CD14-positive monocyte (primary cell): ENCODE results near the gene OR1F1. TPM values are rescaled to one million over a fixed set of nuclear protein-coding genes. Genes with fewer than 3 reads are reported as not detected.
"Not testable (repeated sequence)": the region's sequence is repeated elsewhere in the genome, so short reads cannot be mapped to it uniquely, and the experiment has no call there.

ENCODE experiments used
- DNase-seq, 3 donors: peaks; one replicate each; pipeline ENCODE4 v3.0.0-alpha.2; 2011 to 2022
- H2AFZ ChIP-seq: 2 replicates; pipeline ENCODE4 v1.6.0; 2012; ENCODE audit warnings: mild to moderate bottlenecking, low read depth, low read length, inconsistent platforms; ENCODE audit not compliant: insufficient read depth, poor library complexity, severe bottlenecking
- H3K27ac ChIP-seq, 2 donors: 1 replicate in 1 of 2; 2 replicates in 1 of 2; pipeline ENCODE4 v1.5.1; 2012 to 2013; ENCODE audit warnings: low read length in 2 of 2, control low read depth in 1 of 2, inconsistent platforms in 1 of 2, low read depth in 1 of 2, mild to moderate bottlenecking in 1 of 2
- H3K27me3 ChIP-seq, 2 donors: one replicate each; pipeline versions ENCODE4 v1.6.0 to v1.6.1; 2011 to 2013; ENCODE audit warnings: low read length in 2 of 2; ENCODE audit not compliant: control insufficient read depth in 2 of 2, insufficient read depth in 2 of 2
- H3K36me3 ChIP-seq, 2 donors: replicated peaks in 1 of 2; 1 replicate in 1 of 2; 2 replicates in 1 of 2; pipeline versions ENCODE4 v1.5.1 to v1.6.1; 2012 to 2013; ENCODE audit warnings: low read length in 2 of 2, control low read depth in 1 of 2, inconsistent platforms in 1 of 2, mild to moderate bottlenecking in 1 of 2; ENCODE audit not compliant: insufficient read depth in 2 of 2, control insufficient read depth in 1 of 2
- H3K4me1 ChIP-seq, 2 donors: 1 replicate in 1 of 2; 2 replicates in 1 of 2; pipeline versions ENCODE4 v1.5.1 to v1.6.1; 2012 to 2013; ENCODE audit warnings: low read length in 2 of 2, control low read depth in 1 of 2, inconsistent platforms in 1 of 2, mild to moderate bottlenecking in 1 of 2, moderate library complexity in 1 of 2; ENCODE audit not compliant: insufficient read depth in 2 of 2, control insufficient read depth in 1 of 2
- H3K4me2 ChIP-seq: replicated peaks from 2 replicates; pipeline ENCODE3; 2012; ENCODE audit warnings: low read length, moderate library complexity, mild to moderate bottlenecking; ENCODE audit not compliant: poor library complexity, severe bottlenecking; ENCODE audit errors: extremely low read depth
- H3K4me3 ChIP-seq, 3 experiments: fragments of 200-600 bp in 1 of 3; sonication (generic) in 1 of 3; replicated peaks in 1 of 3; 1 replicate in 2 of 3; 2 replicates in 1 of 3; pipeline ENCODE4 v1.5.1; 2011 to 2013; ENCODE audit warnings: low read length in 3 of 3, mild to moderate bottlenecking in 3 of 3, control low read depth in 2 of 3, low read depth in 2 of 3, inconsistent platforms in 1 of 3, moderate library complexity in 1 of 3
- H3K79me2 ChIP-seq: 2 replicates; pipeline ENCODE4 v1.6.0; 2012; ENCODE audit warnings: mild to moderate bottlenecking, control low read depth, inconsistent platforms, low read length, moderate library complexity; ENCODE audit not compliant: insufficient read depth
- H3K9ac ChIP-seq: 2 replicates; pipeline ENCODE4 v1.6.0; 2017; ENCODE audit warnings: low read length, mild to moderate bottlenecking; ENCODE audit not compliant: insufficient read depth, poor library complexity, severe bottlenecking
- H3K9me3 ChIP-seq, 2 donors: replicated peaks in 1 of 2; 1 replicate in 1 of 2; 2 replicates in 1 of 2; pipeline versions ENCODE4 v1.5.1 to v1.6.1; 2012 to 2013; ENCODE audit warnings: low read length in 2 of 2, control low read depth in 1 of 2; ENCODE audit not compliant: control insufficient read depth in 1 of 2, insufficient read depth in 1 of 2
- H4K20me1 ChIP-seq: 2 replicates; pipeline ENCODE4 v1.6.0; 2012; ENCODE audit warnings: mild to moderate bottlenecking, low read length, control low read depth, moderate library complexity; ENCODE audit not compliant: insufficient read depth
- H3K27ac Mint-ChIP-seq, 7 donors: one replicate each; pipeline ENCODE4 v1.8.0; 2020; ENCODE audit warnings: mild to moderate bottlenecking in 7 of 7, mixed read lengths in 7 of 7, moderate library complexity in 6 of 7, inconsistent platforms in 2 of 7
- H3K27me3 Mint-ChIP-seq, 3 donors: one replicate each; pipeline ENCODE4 v1.8.0; 2021 to 2022; ENCODE audit warnings: low read depth in 3 of 3, mild to moderate bottlenecking in 3 of 3, mixed read lengths in 3 of 3, moderate library complexity in 3 of 3, inconsistent platforms in 1 of 3
- H3K36me3 Mint-ChIP-seq, 2 donors: one replicate each; pipeline ENCODE4 v1.8.0; 2020; ENCODE audit warnings: mixed read lengths in 2 of 2, inconsistent platforms in 1 of 2, mild to moderate bottlenecking in 1 of 2
- H3K4me1 Mint-ChIP-seq: one replicate; pipeline ENCODE4 v1.8.0; 2020; ENCODE audit warnings: mild to moderate bottlenecking, mixed read lengths
- H3K4me3 Mint-ChIP-seq, 2 donors: one replicate each; pipeline ENCODE4 v1.8.0; 2020; ENCODE audit warnings: mild to moderate bottlenecking in 2 of 2, mixed read lengths in 2 of 2, moderate library complexity in 1 of 2
- H3K9me3 Mint-ChIP-seq, 7 donors: one replicate each; pipeline ENCODE4 v1.8.0; 2020 to 2022; ENCODE audit warnings: mixed read lengths in 7 of 7, mild to moderate bottlenecking in 6 of 7, moderate library complexity in 6 of 7, inconsistent platforms in 2 of 7
- whole genome bisulfite sequencing: methylation state at CpG from one replicate; pipeline ENCODE4 v1.1.5; 2013; ENCODE audit warnings: missing lambda C conversion rate; ENCODE audit not compliant: insufficient coverage; 5-methylcytosine and 5-hydroxymethylcytosine counted together
- intact Hi-C, 2 donors: fragments of 100-400 bp; cut with micrococcal nuclease; formaldehyde crosslinking; loops; one replicate each; pipeline versions ENCODE4 v1.15.0 to v1.15.1; 2023
- polyA plus RNA-seq, 3 donors: library from polyadenylated mRNA; depleted of rRNA in 1 of 3; unstranded in 2 of 3; stranded (reverse) in 1 of 3; fragments of 300-500 nt in 2 of 3; fragments of >200 nt in 1 of 3; fragmentation: Illumina TruSeq in 2 of 3; gene quantifications; 1 replicate in 2 of 3; 2 replicates in 1 of 3; pipeline ENCODE4 v1.2.3, GENCODE V29; 2012 to 2021
- TF ChIP-seq, protein P1 (sequence below): fragments of 200-600 bp; IDR thresholded peaks from one replicate; pipeline ENCODE4 v1.8.0; 2022; ENCODE audit warnings: antibody characterized with exemption, mild to moderate bottlenecking

Gene OR1F1
- polyA plus RNA-seq, 3 donors, result not detected

DNA sequence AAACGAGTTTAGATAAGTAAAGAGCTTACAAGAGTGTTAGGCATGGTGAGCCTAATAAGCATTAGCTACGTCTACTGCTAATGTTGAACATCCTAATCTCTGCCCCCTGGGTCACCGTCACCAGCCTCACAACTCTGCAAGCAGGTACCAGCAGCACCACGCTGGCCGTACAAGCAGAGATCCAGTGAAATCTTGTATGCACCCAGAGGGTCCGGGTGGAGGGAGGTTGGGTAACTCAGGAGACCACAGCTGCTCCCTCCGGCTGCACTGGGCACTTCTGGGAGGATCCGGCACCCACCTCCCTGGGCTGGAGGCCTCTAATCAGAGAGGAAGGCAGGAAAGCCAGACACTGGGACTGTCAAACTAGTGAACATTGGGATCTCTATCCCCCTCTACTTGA lies 8.4 kb upstream of the OR1F1 start:
- Mint-ChIP-seq H3K4me1 (peaks cover 21% of the 10 kb centered on the region), H3K9me3 (peaks cover 6 to 54% (median 41%) of the 10 kb centered on the region in 7 donors), H3K4me3 (peak overlapping the region in 1 of 2 donors; percentile 72), H3K27ac (no peak overlapping the region), H3K36me3 (peaks cover 8 to 16% of the 10 kb centered on the region in 2 donors), H3K27me3 (peaks cover 98 to 100% (median 100%) of the 10 kb centered on the region in 3 donors)
- Histone ChIP-seq H3K9ac (no peak overlapping the region), H3K9me3 (peaks cover 5 to 47% of the 10 kb centered on the region in 2 donors), H3K36me3 (no peaks in the 10 kb centered on the region), H3K4me2 (no peak overlapping the region), H2AFZ (no peak overlapping the region), H4K20me1 (no peaks in the 10 kb centered on the region), H3K4me3 (no peak overlapping the region), H3K79me2 (no peaks in the 10 kb centered on the region), H3K27ac (no peak overlapping the region), H3K4me1 (peaks cover 12 to 16% of the 10 kb centered on the region in 2 donors), H3K27me3 (peaks cover 65 to 96% of the 10 kb centered on the region in 2 donors)
- intact Hi-C loops, result no loop called here
- TF ChIP-seq, protein P1, sequence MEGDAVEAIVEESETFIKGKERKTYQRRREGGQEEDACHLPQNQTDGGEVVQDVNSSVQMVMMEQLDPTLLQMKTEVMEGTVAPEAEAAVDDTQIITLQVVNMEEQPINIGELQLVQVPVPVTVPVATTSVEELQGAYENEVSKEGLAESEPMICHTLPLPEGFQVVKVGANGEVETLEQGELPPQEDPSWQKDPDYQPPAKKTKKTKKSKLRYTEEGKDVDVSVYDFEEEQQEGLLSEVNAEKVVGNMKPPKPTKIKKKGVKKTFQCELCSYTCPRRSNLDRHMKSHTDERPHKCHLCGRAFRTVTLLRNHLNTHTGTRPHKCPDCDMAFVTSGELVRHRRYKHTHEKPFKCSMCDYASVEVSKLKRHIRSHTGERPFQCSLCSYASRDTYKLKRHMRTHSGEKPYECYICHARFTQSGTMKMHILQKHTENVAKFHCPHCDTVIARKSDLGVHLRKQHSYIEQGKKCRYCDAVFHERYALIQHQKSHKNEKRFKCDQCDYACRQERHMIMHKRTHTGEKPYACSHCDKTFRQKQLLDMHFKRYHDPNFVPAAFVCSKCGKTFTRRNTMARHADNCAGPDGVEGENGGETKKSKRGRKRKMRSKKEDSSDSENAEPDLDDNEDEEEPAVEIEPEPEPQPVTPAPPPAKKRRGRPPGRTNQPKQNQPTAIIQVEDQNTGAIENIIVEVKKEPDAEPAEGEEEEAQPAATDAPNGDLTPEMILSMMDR, result no peak
- no peak for DNase-seq
- WGBS, result 88% methylated on average over 3 of the region's 8 CpGs

DNA sequence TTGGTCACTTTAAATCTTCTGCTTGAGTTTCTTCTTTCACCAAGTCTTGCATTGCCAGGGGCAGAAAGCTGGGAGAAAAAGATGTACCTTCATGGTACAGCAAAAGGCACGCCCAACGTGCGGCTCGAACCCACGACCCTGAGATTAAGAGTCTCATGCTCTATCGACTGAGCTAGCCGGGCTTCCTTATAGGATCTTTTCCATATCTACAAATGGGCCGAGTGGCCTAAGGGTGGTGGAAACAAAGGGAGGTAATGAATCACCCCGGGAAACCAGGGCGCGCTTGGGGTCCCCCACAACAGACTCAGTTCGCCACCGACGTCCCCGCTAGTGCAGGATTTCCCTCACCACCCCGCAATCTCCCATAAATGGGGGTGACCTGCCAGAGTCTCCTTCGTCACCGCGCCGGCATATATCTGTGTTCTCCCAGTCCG lies 7.5 kb upstream of the OR1F1 start:
- Histone ChIP-seq H3K9ac (no peak overlapping the region), H3K36me3 (no peaks in the 10 kb centered on the region), H4K20me1 (no peaks in the 10 kb centered on the region), H2AFZ (no peak overlapping the region), H3K27ac (no peak overlapping the region), H3K27me3 (peaks cover 62 to 96% of the 10 kb centered on the region in 2 donors), H3K4me3 (no peak overlapping the region), H3K4me1 (peaks cover 12 to 16% of the 10 kb centered on the region in 2 donors), H3K79me2 (no peaks in the 10 kb centered on the region), H3K9me3 (peaks cover 2 to 39% of the 10 kb centered on the region in 2 donors), H3K4me2 (no peak overlapping the region)
- intact Hi-C loops, result no loop called here
- no peak overlapping the region for H3K27ac Mint-ChIP-seq
- H3K27me3 Mint-ChIP-seq, result peaks cover 94 to 100% (median 99%) of the 10 kb centered on the region in 3 donors
- 33% methylated on average over 3 of the region's 21 CpGs for WGBS
- DNase-seq, result no peak
- H3K36me3 Mint-ChIP-seq, result peaks cover 8 to 16% of the 10 kb centered on the region in 2 donors
- TF ChIP-seq, protein P1, result no peak
- peak overlapping the region in 1 of 2 donors; percentile 72 for H3K4me3 Mint-ChIP-seq
- peaks cover 21% of the 10 kb centered on the region for H3K4me1 Mint-ChIP-seq
- H3K9me3 Mint-ChIP-seq, result peaks cover 6 to 50% (median 40%) of the 10 kb centered on the region in 7 donors

DNA sequence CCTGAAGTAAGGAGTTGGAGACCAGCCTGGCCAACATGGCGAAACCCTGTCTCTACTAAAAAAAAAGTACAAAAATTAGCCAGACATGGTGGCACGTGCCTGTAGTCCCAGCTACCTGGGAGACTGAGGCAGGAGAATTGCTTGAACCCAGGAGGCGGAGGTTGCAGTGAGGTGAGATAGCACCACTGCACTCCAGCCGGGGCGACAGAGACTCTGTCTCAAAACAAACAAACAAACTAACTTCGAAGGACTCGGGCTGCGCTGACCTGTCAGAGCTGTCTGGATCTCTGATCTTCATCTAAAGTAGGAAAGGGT lies 5.8 kb upstream of the OR1F1 start:
- DNase-seq, H3K79me2 ChIP-seq, H3K27ac Mint-ChIP-seq, H4K20me1 ChIP-seq, H3K27ac ChIP-seq, H3K9ac ChIP-seq, intact Hi-C loops, H3K36me3 ChIP-seq: not testable (repeated sequence)
- WGBS, result 72% methylated on average over 4 of the region's 8 CpGs
- Histone ChIP-seq H2AFZ (peak overlapping the region; percentile 77), H3K9me3 (peaks cover 0 to 47% of the 10 kb centered on the region in 2 donors), H3K4me1 (peaks cover 12 to 16% of the 10 kb centered on the region in 2 donors), H3K27me3 (peaks cover 67 to 96% of the 10 kb centered on the region in 2 donors), H3K4me3 (peak overlapping the region in 1 of 3 experiments; percentile 63), H3K4me2 (peak overlapping the region; percentile 73)
- H3K4me1 Mint-ChIP-seq, result peaks cover 21% of the 10 kb centered on the region
- peaks cover 6 to 48% (median 36%) of the 10 kb centered on the region in 7 donors for H3K9me3 Mint-ChIP-seq
- H3K4me3 Mint-ChIP-seq, result peak overlapping the region; percentile 72 to 95
- H3K36me3 Mint-ChIP-seq, result peaks cover 8 to 16% of the 10 kb centered on the region in 2 donors
- peaks cover 92 to 100% (median 98%) of the 10 kb centered on the region in 3 donors for H3K27me3 Mint-ChIP-seq
